HepG2 (cell line): ENCODE results near the gene NGDN. TPM values are rescaled to one million over a fixed set of nuclear protein-coding genes. Genes with fewer than 3 reads are reported as not detected.

Experiments
- DNMT1 ChIP-seq: sonication (generic); formaldehyde crosslinking; IDR thresholded peaks from 2 replicates; pipeline ENCODE4 v1.5.1; 2020; ENCODE audit warnings: mild to moderate bottlenecking, missing genetic modification reagents
- FUBP1 ChIP-seq: sonication (generic); formaldehyde crosslinking; IDR thresholded peaks from 2 replicates; pipeline ENCODE4 v1.5.1; 2020; ENCODE audit warnings: missing genetic modification reagents, mild to moderate bottlenecking, borderline replicate concordance
- GATAD2A ChIP-seq: IDR thresholded peaks from 2 replicates; pipeline ENCODE4 v1.6.1; 2016
- GPBP1L1 ChIP-seq: sonication (generic); formaldehyde crosslinking; IDR thresholded peaks from 2 replicates; pipeline ENCODE4 v1.5.0; 2020; ENCODE audit warnings: mild to moderate bottlenecking, missing genetic modification reagents
- KDM3A ChIP-seq: IDR thresholded peaks from 2 replicates; pipeline ENCODE4 v1.6.1; 2018; ENCODE audit warnings: low read depth, missing compliant biosample characterization
- MXD1 ChIP-seq: sonication (generic); formaldehyde crosslinking; IDR thresholded peaks from 2 replicates; pipeline ENCODE4 v1.4.0; 2020; ENCODE audit warnings: mild to moderate bottlenecking, missing genetic modification reagents
- SMYD3 ChIP-seq: sonication (generic); formaldehyde crosslinking; IDR thresholded peaks from 2 replicates; pipeline ENCODE4 v1.8.1; 2023; ENCODE audit warnings: mild to moderate bottlenecking, missing genetic modification reagents
- SPEN ChIP-seq: sonication (generic); formaldehyde crosslinking; IDR thresholded peaks from 2 replicates; pipeline ENCODE4 v1.5.1; 2020; ENCODE audit warnings: low read depth, mild to moderate bottlenecking, missing genetic modification reagents
- STAT5B ChIP-seq: sonication (generic); formaldehyde crosslinking; IDR thresholded peaks from 2 replicates; pipeline ENCODE4 v1.4.0; 2020; ENCODE audit warnings: missing genetic modification reagents
- ZBTB42 ChIP-seq: sonication (generic); formaldehyde crosslinking; IDR thresholded peaks from 2 replicates; pipeline ENCODE4 v1.5.0; 2020; ENCODE audit warnings: mild to moderate bottlenecking, missing genetic modification reagents
- ZNF280B ChIP-seq: sonication (generic); formaldehyde crosslinking; IDR thresholded peaks from 2 replicates; pipeline ENCODE4 v1.5.0; 2020; ENCODE audit warnings: missing genetic modification reagents, mild to moderate bottlenecking, borderline replicate concordance
- ZNF761 ChIP-seq: sonication (generic); formaldehyde crosslinking; conservative IDR thresholded peaks from 2 replicates; pipeline ENCODE4 v1.4.0; 2020; ENCODE audit warnings: mild to moderate bottlenecking, missing genetic modification reagents
- polyA plus RNA-seq, 8 experiments: library from polyadenylated mRNA; depleted of rRNA in 3 of 8; stranded (reverse) in 7 of 8; unstranded in 1 of 8; fragments of >200 nt; fragmentation: Illumina TruSeq in 4 of 8; extraction: Trizol in 4 of 8; gene quantifications; 2 replicates each; pipeline versions ENCODE4 v1.2.1 to v1.2.3, GENCODE V29; 2011 to 2016; ENCODE audit warnings: low read depth in 4 of 8, missing spikeins in 1 of 8, mixed read lengths in 1 of 8; ENCODE audit not compliant: insufficient read depth in 1 of 8
- total RNA-seq, 5 experiments: library from RNA; depleted of rRNA; stranded (reverse); fragments of >200 nt; fragmentation: Illumina TruSeq; extraction: Trizol; gene quantifications; 2 replicates each; pipeline ENCODE4 v1.2.3, GENCODE V29; 2016; ENCODE audit warnings: low read depth in 1 of 5

Gene NGDN
- total and polyA plus RNA-seq, 2 of the 13 experiments (the other 11 are each of a cell fraction or from before 2014, with no cell fraction given) = 154 to 216 TPM

- no peak; the same call in 1 of the 2 replicates for TF ChIP-seq STAT5B
- no peak for TF ChIP-seq MXD1
- no peak for TF ChIP-seq ZNF280B (CRISPR knock-in tag)
- no peak for TF ChIP-seq FUBP1 (CRISPR knock-in tag)
- peak; percentile 30; the same call in 1 of the 2 replicates for TF ChIP-seq SPEN (CRISPR knock-in tag)
- peak; percentile 86 for TF ChIP-seq GATAD2A (CRISPR knock-in tag)
- TF ChIP-seq DNMT1 = no peak
- TF ChIP-seq ZNF761 (CRISPR knock-in tag) = no peak
- no peak for TF ChIP-seq ZBTB42
- TF ChIP-seq KDM3A (CRISPR knock-in tag) = no peak
- TF ChIP-seq GPBP1L1 (CRISPR knock-in tag) = no peak
- TF ChIP-seq SMYD3 (CRISPR knock-in tag) = no peak
These were observed 23.2 kb downstream of the NGDN start (continued) for GRCh38 chr14:23492618-23493272.
